ENCODE results near the gene GALR2.

Gene GALR2

GRCh38 chr17:76124582-76125390, 50.2 kb downstream of the GALR2 start:
- no peak for DNase-seq (ENCODE audit: low read depth in 2 of 3, low spot score in 2 of 3)

GRCh38 chr17:76125391-76125675, 50.8 kb downstream of the GALR2 start:
- DNase-seq (ENCODE audit: low read depth in 2 of 3, low spot score in 2 of 3) = no peak

GRCh38 chr17:76125922-76126321, 51.3 kb downstream of the GALR2 start:
- no peak for DNase-seq (ENCODE audit: low read depth in 2 of 3, low spot score in 2 of 3)

All from activated CD8-positive, alpha-beta memory T cell treated with anti-CD3 and anti-CD28 coated beads for 48 hours (primary cell).